ENCODE measurements around the gene SHANK2. TPM values are rescaled to one million over a fixed set of nuclear protein-coding genes. Genes with fewer than 3 reads are reported as not detected.
"Not testable (repeated sequence)": the region's sequence is repeated elsewhere in the genome, so short reads cannot be mapped to it uniquely, and the experiment has no call there.

SHANK2 gene
- total and polyA plus RNA-seq, 5 donors = 0.03 to 0.26 (median 0.17) TPM

GRCh38 chr11:71240865-71241691 lies 11.3 kb downstream of the SHANK2 start:
- Histone ChIP-seq H3K27ac (ENCODE audit: low read length) (no peak overlapping the region), H3K9me3 (ENCODE audit: control insufficient read depth, low read length) (no peaks in the 10 kb centered on the region), H3K4me3 (ENCODE audit: low read length) (no peak overlapping the region), H3K4me1 (ENCODE audit: control insufficient read depth, insufficient read depth, low read length) (no peaks in the 10 kb centered on the region), H3K27me3 (ENCODE audit: control insufficient read depth, insufficient read depth) (no peaks in the 10 kb centered on the region)
- intact Hi-C loops (cut with DNase I) = no loop called here
- ATAC-seq (peak; percentile 60 to 64), DNase-seq (peak in 1 of 3 donors; percentile 72)
- 22% methylated on average over 17 of the region's 17 CpGs for WGBS

- Histone ChIP-seq H3K27ac (ENCODE audit: low read length) (no peak overlapping the region), H3K4me3 (ENCODE audit: low read length) (no peak overlapping the region), H3K9me3 (ENCODE audit: control insufficient read depth, low read length) (no peaks in the 10 kb centered on the region), H3K4me1 (ENCODE audit: control insufficient read depth, insufficient read depth, low read length) (no peaks in the 10 kb centered on the region), H3K27me3 (ENCODE audit: control insufficient read depth, insufficient read depth) (no peaks in the 10 kb centered on the region)
- ATAC-seq (no peak), DNase-seq (no peak)
- 90% methylated on average over 12 of the region's 12 CpGs for WGBS
- intact Hi-C loops (cut with DNase I) = no loop called here
Measured at GRCh38 chr11:71240061-71240690, 12.2 kb downstream of the SHANK2 start.

- WGBS = 89% methylated on average over 7 of the region's 7 CpGs
- no peaks in the 10 kb centered on the region for H3K27me3 ChIP-seq (ENCODE audit: control insufficient read depth, insufficient read depth)
- H3K27ac ChIP-seq (ENCODE audit: low read length) = no peak overlapping the region
- no peaks in the 10 kb centered on the region for H3K4me1 ChIP-seq (ENCODE audit: control insufficient read depth, insufficient read depth, low read length)
- intact Hi-C loops (cut with DNase I) = no loop called here
- ATAC-seq = no peak
- no peak overlapping the region for H3K4me3 ChIP-seq (ENCODE audit: low read length)
- DNase-seq = no peak
- no peaks in the 10 kb centered on the region for H3K9me3 ChIP-seq (ENCODE audit: control insufficient read depth, low read length)
Measured at GRCh38 chr11:71239581-71239980, 12.8 kb downstream of the SHANK2 start.

GRCh38 chr11:71238941-71239340 lies 13.4 kb downstream of the SHANK2 start:
- H3K4me1 ChIP-seq (ENCODE audit: control insufficient read depth, insufficient read depth, low read length) = no peaks in the 10 kb centered on the region
- H3K4me3 ChIP-seq (ENCODE audit: low read length) = no peak overlapping the region
- WGBS = 91% methylated on average over 7 of the region's 7 CpGs
- no peak overlapping the region for H3K27ac ChIP-seq (ENCODE audit: low read length)
- ATAC-seq (no peak), DNase-seq (no peak)
- H3K9me3 ChIP-seq (ENCODE audit: control insufficient read depth, low read length) = no peaks in the 10 kb centered on the region
- H3K27me3 ChIP-seq (ENCODE audit: control insufficient read depth, insufficient read depth) = no peaks in the 10 kb centered on the region
- intact Hi-C loops (cut with DNase I) = no loop called here

DNA sequence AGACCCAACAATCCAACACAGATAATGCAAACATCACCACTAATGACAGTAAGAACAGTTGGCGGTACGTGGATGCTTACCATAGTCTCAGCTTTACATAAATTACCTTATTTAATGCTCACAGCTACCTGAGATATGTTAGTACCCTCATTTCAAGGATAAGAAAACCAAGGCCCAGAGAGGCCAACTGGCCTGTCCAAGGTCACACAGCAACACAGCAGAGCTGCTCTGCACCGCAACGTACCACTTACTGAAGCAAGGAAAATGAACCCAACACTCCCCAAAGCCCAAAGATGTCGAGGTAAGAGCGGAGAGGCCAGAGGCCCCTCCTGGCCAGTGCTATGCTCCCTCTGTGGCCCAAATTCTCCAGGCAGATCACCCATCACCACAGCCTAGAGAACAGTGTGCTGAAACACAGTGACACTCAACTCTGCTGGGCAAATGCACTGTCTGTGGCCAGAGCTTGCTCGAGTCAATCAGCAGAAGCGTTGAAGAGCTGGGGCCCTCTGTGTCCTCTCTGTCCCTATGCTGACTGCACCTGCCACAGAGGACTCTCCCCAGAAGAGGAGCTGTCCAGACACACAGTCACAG lies 14.0 kb downstream of the SHANK2 start:
- H3K9me3 ChIP-seq (ENCODE audit: control insufficient read depth, low read length) = no peaks in the 10 kb centered on the region
- H3K4me3 ChIP-seq (ENCODE audit: low read length) = no peak overlapping the region
- H3K27ac ChIP-seq (ENCODE audit: low read length) = no peak overlapping the region
- DNase-seq (no peak), ATAC-seq (no peak)
- no peaks in the 10 kb centered on the region for H3K4me1 ChIP-seq (ENCODE audit: control insufficient read depth, insufficient read depth, low read length)
- intact Hi-C loops (cut with DNase I) = no loop called here
- no peaks in the 10 kb centered on the region for H3K27me3 ChIP-seq (ENCODE audit: control insufficient read depth, insufficient read depth)
- 81% methylated on average over 8 of the region's 8 CpGs for WGBS

- H3K4me3 ChIP-seq (ENCODE audit: low read length) = no peak overlapping the region
- ATAC-seq = no peak
- DNase-seq = no peak
- no peaks in the 10 kb centered on the region for H3K9me3 ChIP-seq (ENCODE audit: control insufficient read depth, low read length)
- intact Hi-C loops (cut with DNase I) = no loop called here
- no peaks in the 10 kb centered on the region for H3K4me1 ChIP-seq (ENCODE audit: control insufficient read depth, insufficient read depth, low read length)
- H3K27me3 ChIP-seq (ENCODE audit: control insufficient read depth, insufficient read depth) = peaks cover 3% of the 10 kb centered on the region
- no peak overlapping the region for H3K27ac ChIP-seq (ENCODE audit: low read length)
- WGBS = 70% methylated on average over 6 of the region's 6 CpGs
Measured at GRCh38 chr11:71237853-71238252, 14.5 kb downstream of the SHANK2 start.

DNA sequence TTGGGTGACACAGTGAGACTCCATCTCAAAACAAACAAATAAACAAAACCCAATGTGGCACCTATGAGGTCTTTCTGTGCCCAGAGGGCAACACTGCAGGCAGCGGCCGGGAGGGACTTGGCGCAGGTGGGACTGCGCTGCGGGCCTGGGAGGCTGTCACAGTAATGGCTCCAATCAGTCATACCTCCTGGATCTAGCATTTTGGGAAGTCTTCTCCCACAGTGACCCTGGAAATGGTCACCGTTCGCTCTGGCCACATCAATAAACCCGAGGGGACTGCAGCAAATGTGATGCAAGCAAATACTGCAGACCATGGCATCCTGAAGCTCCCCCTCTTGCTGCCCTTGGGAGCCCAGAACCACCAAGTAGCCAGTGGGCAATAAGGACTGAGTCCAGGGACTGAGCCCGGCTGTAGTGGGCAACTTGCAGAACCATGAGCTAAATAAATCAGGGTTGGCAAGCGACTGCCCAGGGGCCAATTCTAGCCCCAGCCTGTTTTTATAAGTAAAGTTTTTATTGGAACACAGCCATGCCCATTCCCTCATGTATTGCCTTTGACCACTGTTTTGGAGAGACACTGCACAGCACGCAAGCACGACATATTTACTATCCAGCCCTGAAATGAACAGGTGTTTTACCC lies 15.4 kb downstream of the SHANK2 start:
- Histone ChIP-seq H3K27ac (ENCODE audit: low read length) (no peak overlapping the region), H3K27me3 (ENCODE audit: control insufficient read depth, insufficient read depth) (peaks cover 3% of the 10 kb centered on the region), H3K4me3 (ENCODE audit: low read length) (no peak overlapping the region), H3K9me3 (ENCODE audit: control insufficient read depth, low read length) (no peaks in the 10 kb centered on the region), H3K4me1 (ENCODE audit: control insufficient read depth, insufficient read depth, low read length) (no peaks in the 10 kb centered on the region)
- DNase-seq = no peak
- intact Hi-C loops (cut with DNase I) = no loop called here
- 80% methylated on average over 12 of the region's 12 CpGs for WGBS
- ATAC-seq = no peak

DNA sequence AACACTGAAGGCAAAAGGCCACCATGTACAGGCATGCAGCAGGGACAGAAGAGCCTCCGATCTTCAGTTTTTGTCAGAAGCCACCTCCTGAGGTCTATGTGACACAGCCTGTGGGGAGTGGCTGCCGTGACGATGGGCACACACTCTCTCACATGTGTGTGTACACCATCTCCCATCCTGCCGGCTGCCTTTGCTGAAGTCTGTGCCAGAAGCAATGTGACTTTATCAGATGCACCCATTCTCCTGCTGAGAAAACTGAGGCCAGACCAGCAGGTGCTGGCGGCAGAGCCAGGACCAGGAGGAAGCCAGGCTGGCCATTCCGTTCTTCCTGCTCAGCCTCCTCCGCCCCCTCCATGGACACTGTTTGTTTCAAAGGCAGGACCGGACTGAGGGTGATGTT lies 16.7 kb downstream of the SHANK2 start:
- Histone ChIP-seq H3K9me3 (ENCODE audit: control insufficient read depth, low read length) (no peaks in the 10 kb centered on the region), H3K4me3 (ENCODE audit: low read length) (no peak overlapping the region), H3K27ac (ENCODE audit: low read length) (no peak overlapping the region), H3K27me3 (ENCODE audit: control insufficient read depth, insufficient read depth) (peaks cover 3% of the 10 kb centered on the region), H3K4me1 (ENCODE audit: control insufficient read depth, insufficient read depth, low read length) (no peaks in the 10 kb centered on the region)
- WGBS = 77% methylated on average over 8 of the region's 8 CpGs
- ATAC-seq = no peak
- DNase-seq = no peak
- intact Hi-C loops (cut with DNase I) = no loop called here

DNA sequence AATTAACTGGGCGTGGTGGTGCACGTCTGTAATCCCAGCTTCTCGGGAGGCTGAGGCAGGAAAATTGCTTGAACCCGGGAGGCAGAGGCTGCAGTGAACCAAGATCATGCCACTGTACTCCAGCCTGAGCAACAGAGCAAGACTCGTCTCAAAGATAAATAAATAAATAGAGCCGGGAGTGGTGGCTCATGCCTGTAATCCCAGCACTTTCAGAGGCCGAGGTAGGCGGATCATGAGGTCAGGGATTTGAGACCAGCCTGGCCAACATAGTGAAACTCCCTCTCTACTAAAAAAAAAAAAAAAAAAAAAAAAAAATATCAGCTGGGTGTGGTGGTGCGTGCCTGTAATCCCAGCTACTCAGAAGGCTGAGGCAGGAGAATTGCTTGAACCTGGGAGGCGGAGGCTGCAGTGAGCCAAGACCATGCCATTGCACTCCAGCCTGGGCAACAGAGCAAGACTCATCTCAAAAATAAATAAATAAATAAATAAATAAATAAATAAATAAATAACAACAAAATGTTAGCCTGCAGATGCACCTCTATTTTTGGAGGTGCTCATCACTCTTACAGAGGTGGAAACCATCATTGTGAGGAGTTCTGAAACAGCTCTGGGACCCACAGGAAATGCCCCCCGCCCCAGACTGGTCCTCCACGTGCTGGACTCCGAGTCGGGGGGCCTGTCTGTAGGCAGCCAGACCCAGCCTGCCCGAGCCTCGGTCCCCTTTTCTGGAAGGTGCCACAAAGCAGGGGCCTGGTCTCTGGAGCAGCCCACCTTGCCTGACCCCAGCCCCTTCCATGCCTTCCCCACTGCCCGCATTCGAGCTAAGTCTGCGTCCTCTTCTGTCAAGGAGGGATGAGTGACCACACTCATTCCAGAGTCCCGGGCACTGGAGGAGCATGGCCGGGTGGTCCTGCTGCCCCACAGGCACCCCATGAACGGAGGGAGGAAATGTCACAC lies 18.2 kb downstream of the SHANK2 start:
- H3K4me1 ChIP-seq (ENCODE audit: control insufficient read depth, insufficient read depth, low read length); ATAC-seq; H3K27ac ChIP-seq (ENCODE audit: low read length); H3K9me3 ChIP-seq (ENCODE audit: control insufficient read depth, low read length); H3K4me3 ChIP-seq (ENCODE audit: low read length); H3K27me3 ChIP-seq (ENCODE audit: control insufficient read depth, insufficient read depth); intact Hi-C loops (cut with DNase I); DNase-seq: not testable (repeated sequence)
- WGBS = 85% methylated on average over 22 of the region's 22 CpGs

GRCh38 chr11:71232364-71232763 lies 20.0 kb downstream of the SHANK2 start:
- DNase-seq (no peak), ATAC-seq (no peak)
- Histone ChIP-seq H3K4me1 (ENCODE audit: control insufficient read depth, insufficient read depth, low read length) (no peaks in the 10 kb centered on the region), H3K9me3 (ENCODE audit: control insufficient read depth, low read length) (no peaks in the 10 kb centered on the region), H3K27ac (ENCODE audit: low read length) (no peak overlapping the region), H3K27me3 (ENCODE audit: control insufficient read depth, insufficient read depth) (peaks cover 3% of the 10 kb centered on the region), H3K4me3 (ENCODE audit: low read length) (no peak overlapping the region)
- 57% methylated on average over 3 of the region's 3 CpGs for WGBS
- intact Hi-C loops (cut with DNase I) = no loop called here
